Fibroblast of peridontal ligament (primary cell): ENCODE results near the gene ANKRD27.
"Not testable (repeated sequence)": the region's sequence is repeated elsewhere in the genome, so short reads cannot be mapped to it uniquely, and the experiment has no call there.

Experiments
- DNase-seq: peaks from one replicate; pipeline ENCODE4 v3.0.0-alpha.2; 2010; ENCODE audit errors: extremely low read depth

The ANKRD27 gene

DNA sequence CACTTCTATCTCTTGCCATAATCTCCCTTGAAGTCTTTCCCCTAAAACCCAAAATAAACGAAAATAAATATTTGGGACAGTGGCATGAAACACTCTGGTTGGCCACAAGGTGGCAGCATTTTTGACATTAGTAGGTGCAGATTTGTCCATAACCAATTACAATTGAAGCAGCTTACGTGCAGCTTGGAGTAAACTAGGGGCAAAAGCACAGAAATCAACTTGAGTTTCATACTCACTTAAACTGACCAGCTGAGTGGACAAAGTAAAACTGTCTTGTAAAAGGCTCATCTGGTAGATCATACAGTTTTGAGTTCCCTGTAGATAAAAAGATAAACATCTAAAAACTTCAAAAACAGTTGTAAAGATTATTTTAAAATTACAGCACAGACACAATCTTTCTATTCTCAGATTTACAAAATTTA, 75.2 kb downstream of the ANKRD27 start:
- peak; percentile 74 for DNase-seq

GRCh38 chr19:32599258-32599657, 75.7 kb downstream of the ANKRD27 start:
- DNase-seq, result no peak

DNA sequence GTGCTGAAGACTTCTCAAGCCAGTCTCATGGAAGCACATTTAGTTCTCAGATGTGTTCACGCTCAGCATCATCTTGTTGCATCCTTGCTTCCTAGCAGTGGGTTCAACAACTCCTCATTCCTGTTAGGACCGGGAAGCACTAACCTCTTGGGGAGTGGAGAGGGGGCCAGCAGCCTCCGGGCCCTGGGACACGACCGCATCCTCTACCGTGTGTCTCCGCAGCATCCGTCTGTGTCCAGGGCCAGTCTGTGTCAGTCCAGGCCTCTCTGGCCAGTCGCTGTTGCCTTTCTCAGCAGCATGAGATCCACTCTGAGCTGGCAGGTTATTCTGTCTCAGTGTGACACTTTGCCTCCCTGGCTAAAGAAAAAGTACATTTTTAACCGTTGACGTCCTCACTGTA, 77.0 kb downstream of the ANKRD27 start:
- DNase-seq, result no peak

DNA sequence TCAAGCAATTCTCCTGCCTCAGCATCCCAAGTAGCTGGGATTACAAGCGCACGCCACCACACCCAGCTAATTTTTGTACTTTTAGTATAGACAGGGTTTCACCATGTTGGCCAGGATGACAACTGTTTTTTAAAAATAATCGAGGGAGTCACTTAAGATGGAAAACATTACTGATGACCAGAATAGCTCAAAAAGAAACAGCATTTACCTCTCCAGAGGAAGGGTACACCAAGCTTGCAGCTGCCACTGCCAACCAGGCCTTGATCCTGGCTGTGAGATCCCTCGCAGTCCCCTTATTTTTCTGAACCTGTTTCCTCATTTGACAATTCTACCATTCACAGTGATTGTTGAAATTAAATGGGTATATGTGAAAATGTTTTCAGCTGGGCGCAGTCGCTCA, 79.5 kb downstream of the ANKRD27 start:
- DNase-seq, result no peak

DNA sequence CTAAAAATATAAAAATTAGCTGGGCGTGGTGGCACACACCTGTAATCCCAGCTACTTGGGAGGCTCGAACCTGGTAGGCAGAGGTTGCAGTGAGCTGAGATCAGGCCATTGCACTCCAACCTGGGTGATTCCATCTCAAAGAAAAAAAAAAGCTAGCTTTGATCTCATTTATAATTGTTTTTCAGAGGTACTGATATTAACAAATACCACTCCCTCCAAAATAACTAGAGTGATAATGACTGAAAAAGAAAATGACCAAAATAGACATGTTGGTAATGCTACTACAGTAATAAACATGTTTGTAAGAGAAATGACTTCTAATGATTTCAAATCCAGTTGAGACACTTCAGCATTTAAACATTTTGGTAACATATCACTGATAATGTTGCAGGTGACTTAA, 81.0 kb downstream of the ANKRD27 start:
- DNase-seq, result no peak

GRCh38 chr19:32587747-32588504, 87.1 kb downstream of the ANKRD27 start:
- DNase-seq, result not testable (repeated sequence)

DNA sequence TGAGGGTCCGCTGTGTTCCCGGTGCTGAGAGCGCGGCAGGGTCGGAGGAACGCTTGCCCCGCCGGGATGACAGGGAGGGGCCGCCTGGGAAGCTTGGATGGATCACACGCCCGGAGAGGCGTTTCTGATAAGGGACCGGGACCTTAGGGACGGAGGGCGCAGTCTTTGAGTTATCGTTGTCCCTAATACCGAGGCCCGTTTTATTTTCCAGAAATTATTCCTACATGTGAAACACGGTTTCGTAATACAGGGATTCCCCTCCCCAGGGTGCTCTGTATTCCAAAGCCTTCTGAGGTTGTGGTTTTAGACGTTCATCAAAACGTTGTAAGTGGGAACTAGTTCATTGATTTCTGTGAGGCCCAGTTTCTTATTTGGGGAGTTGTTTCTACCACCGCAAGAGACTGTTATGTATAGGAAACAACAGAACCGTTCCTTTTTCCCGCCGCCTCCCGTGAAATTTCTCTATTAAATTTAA, 93.2 kb downstream of the ANKRD27 start:
- DNase-seq, result peak; percentile 60

- DNase-seq, result peak; percentile 86
Measured at GRCh38 chr19:32580901-32581704, 93.9 kb downstream of the ANKRD27 start, which contains the start of gene PDCD5. Gene PDCD5, plus strand, starts transcription at chr19:32581190. Its CDS starts 72 bp downstream, at chr19:32581262.

DNA sequence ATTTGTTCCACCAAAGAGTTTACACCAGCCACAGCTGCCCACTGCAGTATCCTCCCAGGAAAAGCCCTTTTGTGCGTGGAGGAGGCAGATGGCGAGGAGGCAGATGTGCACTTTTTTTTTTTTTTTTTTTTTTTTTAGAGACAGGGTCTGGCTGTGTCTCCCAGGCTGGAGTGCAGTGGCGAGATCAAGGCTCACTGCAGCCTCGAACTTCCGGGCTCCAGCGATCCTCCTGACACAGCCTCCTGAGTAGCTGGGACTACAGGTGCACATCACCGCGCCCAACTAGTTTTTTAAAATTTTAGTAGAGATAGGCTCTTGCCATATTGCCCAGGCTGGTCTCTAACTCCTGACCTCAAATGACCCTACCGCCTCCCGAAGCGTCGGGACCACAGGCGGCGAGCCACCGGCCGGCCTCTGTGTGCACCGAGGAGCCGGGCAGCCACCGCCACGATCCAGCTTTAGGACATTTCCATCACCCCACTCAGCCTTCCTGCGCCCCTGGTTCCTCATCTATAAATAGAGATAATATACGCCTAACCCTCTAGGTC, 94.6 kb downstream of the ANKRD27 start:
- DNase-seq, result no peak

- DNase-seq, result no peak
Measured at GRCh38 chr19:32576790-32577189, 98.2 kb downstream of the ANKRD27 start.

DNA sequence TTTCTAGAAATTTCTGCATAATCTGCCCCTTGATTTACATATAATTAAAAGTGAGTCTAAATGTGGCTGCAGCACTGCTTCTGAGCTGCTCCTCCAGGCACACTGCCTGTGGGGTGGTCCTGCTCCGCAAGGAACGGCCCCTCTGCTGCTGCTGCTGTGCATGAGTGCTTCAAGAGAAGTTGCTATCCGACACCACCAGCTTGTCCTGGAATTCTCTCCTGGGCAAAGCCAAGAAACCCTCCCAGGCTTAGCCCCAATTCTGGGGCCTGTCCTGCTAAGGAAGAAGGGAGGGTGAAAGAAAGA, 101.5 kb downstream of the ANKRD27 start:
- no peak for DNase-seq

DNA sequence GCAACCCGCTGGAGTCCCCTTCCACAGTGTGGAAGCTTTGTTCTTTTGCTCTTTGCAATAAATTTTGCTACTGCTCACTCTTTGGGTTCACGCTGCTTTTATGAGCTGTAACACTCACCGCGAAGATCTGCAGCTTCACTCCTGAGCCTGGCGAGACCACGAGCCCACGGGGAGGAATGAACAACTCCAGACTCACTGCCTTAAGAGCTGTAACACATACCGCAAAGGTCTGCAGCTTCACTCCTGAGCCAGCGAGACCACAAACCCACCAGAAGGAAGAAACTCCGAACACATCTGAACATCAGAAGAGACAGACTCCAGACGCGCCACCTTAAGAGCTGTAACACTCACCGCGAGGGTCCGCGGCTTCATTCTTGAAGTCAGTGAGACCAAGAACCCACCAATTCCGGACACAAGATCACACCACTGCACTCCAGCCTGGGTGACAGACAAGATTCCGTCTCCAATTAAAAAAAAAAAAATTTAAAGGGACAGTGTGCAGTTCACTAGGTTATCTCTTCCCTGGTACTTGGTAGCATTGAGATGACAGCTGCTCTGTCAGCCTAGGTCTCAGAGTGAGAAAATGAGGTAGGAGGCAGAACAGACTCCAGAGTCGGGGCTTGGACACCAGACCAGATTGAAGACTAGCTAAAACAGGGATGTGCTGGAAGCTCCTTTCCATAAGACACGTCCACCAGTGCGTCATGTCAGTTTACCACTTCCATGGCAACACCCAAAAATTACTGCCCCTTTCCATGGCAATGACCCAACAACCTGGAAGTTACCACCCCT, 102.1 kb downstream of the ANKRD27 start:
- not testable (repeated sequence) for DNase-seq

DNA sequence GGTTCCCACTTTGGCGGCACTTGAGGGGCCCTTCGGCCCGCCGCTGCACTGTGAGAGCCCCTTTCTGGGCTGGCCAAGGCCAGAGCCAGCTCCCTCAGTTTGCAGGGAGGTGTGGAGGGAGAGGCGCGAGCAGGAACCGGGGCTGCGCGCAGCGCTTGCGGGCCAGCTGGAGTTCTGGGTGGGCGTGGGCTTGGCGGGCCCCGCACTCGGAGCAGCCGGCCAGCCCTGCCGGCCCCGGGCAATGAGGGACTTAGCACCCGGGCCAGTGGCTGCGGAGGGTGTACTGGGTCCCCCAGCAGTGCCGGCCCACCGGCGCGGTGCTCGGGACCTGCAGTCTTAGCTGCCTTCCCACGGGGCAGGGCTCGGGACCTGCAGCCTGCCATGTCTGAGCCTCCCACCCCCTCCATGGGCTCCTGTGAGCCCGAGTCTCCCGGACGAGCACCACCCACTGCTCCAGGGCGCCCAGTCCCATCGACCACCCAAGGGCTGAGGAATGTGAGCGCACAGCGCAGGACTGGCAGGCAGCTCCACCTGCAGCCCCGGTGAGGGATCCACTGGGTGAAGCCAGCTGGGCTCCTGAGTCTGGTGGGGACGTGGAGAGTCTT, 103.4 kb downstream of the ANKRD27 start:
- not testable (repeated sequence) for DNase-seq

DNA sequence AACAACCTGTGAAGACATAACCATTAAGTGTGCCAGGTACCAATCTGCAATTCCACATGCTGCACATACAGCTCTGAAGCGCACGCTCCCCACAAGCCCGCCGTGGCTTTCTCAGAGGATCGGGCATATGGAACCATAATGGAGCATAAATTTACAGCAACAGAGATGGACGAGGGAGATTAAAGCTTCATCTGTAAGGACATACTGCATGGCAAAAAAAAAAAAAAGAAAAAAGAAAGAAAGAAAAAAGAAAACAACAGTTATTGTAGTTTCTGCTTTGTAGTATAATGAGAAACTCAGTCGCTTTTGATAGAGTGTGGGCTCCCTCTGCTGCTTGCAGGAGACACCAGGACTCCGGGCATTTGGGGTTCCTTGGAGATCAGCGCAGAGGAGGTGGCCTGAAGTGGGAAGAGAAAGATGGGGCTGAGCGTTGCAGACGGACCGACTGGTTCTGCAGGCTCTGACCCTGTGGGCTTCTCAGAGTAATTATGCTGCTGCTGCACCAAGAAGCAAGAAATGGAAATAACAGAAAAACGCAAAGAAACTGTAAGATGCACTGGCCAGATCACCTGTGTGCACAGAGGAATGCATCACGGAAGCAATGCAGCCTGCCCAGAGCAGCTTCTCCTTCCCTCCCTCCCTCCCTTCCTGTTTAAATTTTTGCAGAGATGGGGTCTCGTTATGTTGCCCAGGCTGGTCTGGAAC, 104.7 kb downstream of the ANKRD27 start:
- DNase-seq, result peak; percentile 73

DNA sequence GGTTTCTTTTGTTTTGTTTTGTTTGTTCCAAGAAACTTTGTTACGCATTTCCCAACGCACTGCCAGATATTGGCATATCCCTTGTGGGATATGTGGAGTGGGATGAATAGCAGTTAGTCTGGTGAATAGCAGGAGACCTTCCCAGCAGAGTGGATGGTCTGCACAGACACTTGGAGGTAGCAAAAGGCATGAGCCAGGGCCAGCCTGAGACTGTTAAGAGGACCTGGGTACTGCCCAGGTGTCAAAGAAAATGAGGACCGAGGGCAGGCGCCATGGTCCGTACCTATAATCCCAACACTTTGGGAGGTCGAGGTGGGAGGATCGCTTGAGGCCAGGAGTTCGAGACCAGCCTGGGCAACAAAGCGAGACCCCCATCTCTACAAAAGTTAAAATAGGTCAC, 107.5 kb downstream of the ANKRD27 start:
- no peak for DNase-seq

DNA sequence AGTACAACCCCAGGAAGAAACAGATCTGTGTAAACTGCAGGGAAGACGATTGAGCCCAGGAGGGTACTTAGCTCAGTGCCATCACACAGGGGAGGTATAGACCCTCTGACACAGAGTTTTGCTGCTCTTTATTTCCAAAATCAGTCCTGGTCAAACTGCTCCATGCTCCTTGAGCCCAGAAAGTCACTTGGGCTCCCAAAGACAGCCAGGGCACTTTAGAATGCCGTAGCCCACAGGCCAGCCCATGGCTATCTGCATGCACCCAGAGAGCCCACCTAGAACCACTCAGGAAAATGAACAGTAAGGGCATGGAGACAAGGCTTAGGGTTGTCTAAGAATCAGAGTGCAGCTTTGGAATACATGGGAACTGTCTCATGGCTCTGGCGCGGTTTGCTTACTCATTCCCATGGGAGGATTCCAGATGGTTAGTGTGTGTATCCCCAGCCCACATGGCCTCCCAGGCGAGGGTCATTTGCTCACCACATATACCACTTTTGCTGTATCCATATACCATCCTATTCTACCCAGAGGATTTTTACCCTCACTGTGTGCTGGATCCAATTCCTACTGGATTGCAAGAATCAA, 108.6 kb downstream of the ANKRD27 start:
- DNase-seq, result peak; percentile 41

GRCh38 chr19:32563761-32564160, 111.2 kb downstream of the ANKRD27 start:
- no peak for DNase-seq

DNA sequence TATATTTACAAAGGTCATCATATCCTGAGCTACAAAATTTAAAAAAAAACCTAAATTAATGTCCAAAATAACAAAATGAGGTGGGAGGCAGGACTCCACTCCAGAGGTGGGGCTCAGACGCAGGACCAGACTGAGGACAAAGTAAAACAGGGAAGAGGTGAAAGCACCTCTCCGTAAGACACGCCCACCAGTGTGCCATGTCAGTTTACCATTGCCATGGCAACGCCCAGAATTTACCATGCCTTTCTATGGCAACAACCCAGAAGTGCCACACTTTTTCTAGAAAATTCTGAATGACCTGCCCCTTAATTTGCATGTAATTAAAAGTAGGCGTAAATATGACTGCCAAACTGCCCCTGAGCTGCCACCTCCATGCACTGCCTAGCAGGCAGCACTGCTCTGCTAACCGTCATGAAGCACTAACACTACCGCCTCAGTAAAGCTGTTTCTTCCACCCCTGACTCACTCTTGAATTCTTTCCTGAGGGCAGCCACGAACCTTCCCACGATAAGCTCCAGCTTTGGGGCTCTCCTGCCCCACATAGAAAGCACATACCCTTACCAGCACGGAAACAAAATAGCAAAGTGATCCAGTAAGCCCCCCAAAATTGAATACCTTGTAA, 116.3 kb downstream of the ANKRD27 start:
- no peak for DNase-seq

DNA sequence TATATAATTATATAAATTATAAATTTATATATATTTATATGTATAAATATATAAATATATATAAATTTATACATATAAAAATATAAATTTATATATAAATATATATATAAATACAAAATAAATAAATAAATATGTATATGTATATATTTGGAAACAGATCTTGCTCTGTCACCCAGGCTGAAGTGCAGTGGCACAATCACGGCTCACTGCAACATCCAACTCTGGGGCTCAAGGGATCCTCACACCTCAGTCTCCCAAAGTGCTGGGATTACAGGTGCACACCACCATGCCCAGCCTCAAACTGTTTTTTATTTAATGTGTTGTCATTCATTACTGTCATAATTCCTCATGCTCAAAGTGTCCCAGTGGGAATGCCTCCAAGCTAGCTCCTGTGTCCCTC, 119.2 kb downstream of the ANKRD27 start:
- no peak for DNase-seq

- DNase-seq, result no peak
Measured at GRCh38 chr19:32550666-32551065, 124.3 kb downstream of the ANKRD27 start.
